ENCODE data around the gene ARHGAP9.

GRCh38 chr12:57496822-57497221, 17.2 kb upstream of the ARHGAP9 start:
- TF ChIP-seq CTCF (IDR thresholded peaks at IDR 0.05; ENCODE audit: insufficient read depth, low read length) (no peak), REST (IDR thresholded peaks at IDR 0.05; ENCODE audit: insufficient replicate concordance, low read depth) (no peak)
